Mucosa of descending colon (tissue), 3 donors: ENCODE results near the gene SAXO2. TPM values are rescaled to one million over a fixed set of nuclear protein-coding genes. Genes with fewer than 3 reads are reported as not detected.
"Not testable (repeated sequence)": the region's sequence is repeated elsewhere in the genome, so short reads cannot be mapped to it uniquely, and the experiment has no call there.

Source experiments
- ATAC-seq: fragments of 200-7000 bp; cut with Tn5 transposase; one replicate; pipeline ENCODE4 v1.9.1; 2020; ENCODE audit warnings: mild to moderate bottlenecking, moderate library complexity
- DNase-seq, 3 donors: peaks; one replicate each; pipeline ENCODE4 v3.0.0-alpha.2; 2020
- H3K36me3 ChIP-seq: fragments of 200-600 bp; one replicate; pipeline ENCODE4 v1.8.0; 2021; ENCODE audit warnings: low read depth, mild to moderate bottlenecking
- H3K4me1 ChIP-seq: fragments of 200-600 bp; one replicate; pipeline ENCODE4 v1.8.0; 2021; ENCODE audit warnings: low read depth, mild to moderate bottlenecking
- H3K4me3 ChIP-seq: fragments of 200-600 bp; one replicate; pipeline ENCODE4 v1.8.0; 2021; ENCODE audit warnings: mild to moderate bottlenecking
- H3K9me3 ChIP-seq: fragments of 200-600 bp; one replicate; pipeline ENCODE4 v1.8.0; 2021; ENCODE audit warnings: mild to moderate bottlenecking
- intact Hi-C, 2 donors: fragments of 100-400 bp; cut with DNase I in 1 of 2; cut with micrococcal nuclease in 1 of 2; formaldehyde crosslinking; loops; one replicate each; pipeline versions ENCODE4 v1.11.0 to v1.11.1; 2022; cut with DNase I, micrococcal nuclease
- total RNA-seq, 3 donors: library from RNA; stranded (reverse); fragmentation: NEBNext Ultra II Directional in 2 of 3; extraction: Animal tissue kit (Norgen Biotek cat#: 25700) in 2 of 3; gene quantifications; one replicate each; pipeline versions ENCODE4 v1.2.1 to v1.2.4, GENCODE V29; 2021 to 2023
- donor health status: DM: no; HTN: no; CAD: no; lungs with moderate emphysema.
- donor health status: DM: no; HTN: no; CAD: no.
- donor health status: DM: no; HTN: yes; CAD: no.

SAXO2 gene
- total RNA-seq, 3 donors from 2014 or later = 0.58 to 2.3 (median 1.3) TPM

DNA sequence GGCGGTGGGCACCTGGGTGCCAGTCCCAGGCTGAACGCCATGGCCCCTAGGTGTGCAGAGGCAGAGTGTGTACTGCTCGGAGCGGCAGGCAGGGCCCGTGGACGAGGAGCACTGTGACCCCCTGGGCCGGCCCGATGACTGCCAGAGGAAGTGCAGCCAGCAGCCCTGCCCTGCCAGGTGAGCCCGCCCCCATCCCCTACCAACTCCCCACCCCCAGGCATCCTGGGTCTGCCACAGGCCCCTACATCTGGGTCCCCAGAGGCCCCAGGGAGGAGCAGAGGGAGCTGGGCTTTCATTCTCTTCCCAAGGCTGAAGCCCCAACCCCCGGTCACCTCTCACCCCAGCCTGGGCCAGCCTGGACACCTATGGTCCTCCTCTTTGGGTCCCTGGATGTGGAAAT lies 63.0 kb downstream of the SAXO2 start:
- H3K9me3 ChIP-seq, H3K4me3 ChIP-seq, ATAC-seq, H3K4me1 ChIP-seq, DNase-seq, intact Hi-C loops, H3K36me3 ChIP-seq: not testable (repeated sequence)

DNA sequence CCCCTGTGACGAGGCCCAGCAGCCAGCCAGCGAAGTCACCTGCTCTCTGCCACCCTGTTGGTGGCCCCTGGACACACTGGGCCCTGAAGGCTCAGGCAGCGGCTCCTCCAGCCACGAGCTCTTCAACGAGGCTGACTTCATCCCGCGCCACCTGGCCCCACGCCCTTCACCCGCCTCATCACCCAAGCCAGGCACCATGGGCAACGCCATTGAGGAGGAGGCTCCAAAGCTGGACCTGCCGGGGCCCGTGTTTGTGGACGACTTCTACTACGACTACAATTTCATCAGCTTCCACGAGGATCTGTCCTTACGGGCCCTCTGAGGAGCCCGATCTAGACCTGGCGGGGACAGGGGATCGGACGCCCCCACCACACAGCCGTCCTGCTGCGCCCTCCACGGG lies 64.3 kb downstream of the SAXO2 start:
- H3K4me3 ChIP-seq, intact Hi-C loops, H3K9me3 ChIP-seq, H3K36me3 ChIP-seq, DNase-seq, ATAC-seq, H3K4me1 ChIP-seq: not testable (repeated sequence)

DNA sequence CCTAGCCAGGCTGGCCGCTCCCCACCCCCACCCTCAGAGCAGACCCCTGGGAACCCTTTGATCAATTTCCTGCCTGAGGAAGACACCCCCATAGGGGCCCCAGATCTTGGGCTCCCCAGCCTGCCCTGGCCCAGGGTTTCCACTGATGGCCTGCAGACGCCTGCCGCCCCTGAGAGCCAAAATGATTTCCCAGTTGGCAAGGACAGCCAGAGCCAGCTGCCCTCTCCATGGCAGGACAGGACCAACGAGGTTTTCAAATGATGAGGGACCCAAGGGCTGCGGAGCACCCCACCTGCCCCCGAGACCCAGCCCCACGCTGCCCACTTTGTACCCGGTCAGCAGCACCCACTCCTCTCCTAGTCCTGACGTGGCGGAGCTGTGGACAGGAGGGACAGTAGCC lies 64.8 kb downstream of the SAXO2 start:
- intact Hi-C loops, H3K9me3 ChIP-seq, DNase-seq, H3K4me3 ChIP-seq, H3K4me1 ChIP-seq, H3K36me3 ChIP-seq, ATAC-seq: not testable (repeated sequence)

DNA sequence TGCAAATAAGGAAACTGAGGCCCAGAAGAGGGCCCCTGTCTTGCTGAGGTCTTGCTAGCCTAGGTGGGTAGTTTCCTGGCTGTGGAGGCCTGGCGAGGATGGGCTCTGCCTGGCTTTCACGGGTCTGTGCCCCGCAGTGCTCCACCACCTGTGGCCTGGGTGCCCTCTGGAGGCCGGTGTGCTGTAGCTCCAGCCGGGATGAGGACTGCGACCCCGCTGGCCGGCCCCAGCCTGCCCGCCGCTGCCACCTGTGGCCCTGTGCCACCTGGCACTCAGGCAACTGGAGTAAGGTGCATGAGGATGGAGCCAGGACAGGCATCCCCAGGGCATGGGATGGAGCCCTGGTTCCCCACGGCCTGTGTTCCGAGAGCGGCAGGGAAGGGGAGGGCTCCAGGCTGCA lies 66.4 kb downstream of the SAXO2 start:
- DNase-seq, H3K4me1 ChIP-seq, H3K9me3 ChIP-seq, H3K4me3 ChIP-seq, H3K36me3 ChIP-seq, intact Hi-C loops: not testable (repeated sequence)
- peak; percentile 21 for ATAC-seq

DNA sequence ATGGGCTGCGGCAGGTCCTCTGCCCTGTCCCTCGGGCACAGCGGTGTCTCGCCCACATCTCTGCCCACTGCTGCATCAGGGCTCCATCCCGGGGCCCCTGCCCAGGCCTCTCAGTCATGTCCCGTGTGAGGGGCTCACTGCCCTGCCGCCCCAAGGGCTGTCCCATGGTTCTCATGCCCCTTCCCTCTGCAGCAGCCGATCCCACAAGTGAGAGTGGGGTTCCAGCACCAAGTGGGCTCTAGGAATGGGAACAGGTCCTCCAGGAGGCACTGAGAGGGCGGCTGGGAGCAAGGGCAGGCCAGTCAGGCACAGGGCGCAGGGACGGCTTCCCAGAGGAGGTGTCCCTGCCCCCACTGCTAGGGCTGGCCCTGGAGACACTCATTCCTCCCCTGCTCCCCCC lies 68.3 kb downstream of the SAXO2 start:
- H3K4me3 ChIP-seq, H3K4me1 ChIP-seq, intact Hi-C loops, H3K36me3 ChIP-seq, H3K9me3 ChIP-seq, DNase-seq, ATAC-seq: not testable (repeated sequence)

DNA sequence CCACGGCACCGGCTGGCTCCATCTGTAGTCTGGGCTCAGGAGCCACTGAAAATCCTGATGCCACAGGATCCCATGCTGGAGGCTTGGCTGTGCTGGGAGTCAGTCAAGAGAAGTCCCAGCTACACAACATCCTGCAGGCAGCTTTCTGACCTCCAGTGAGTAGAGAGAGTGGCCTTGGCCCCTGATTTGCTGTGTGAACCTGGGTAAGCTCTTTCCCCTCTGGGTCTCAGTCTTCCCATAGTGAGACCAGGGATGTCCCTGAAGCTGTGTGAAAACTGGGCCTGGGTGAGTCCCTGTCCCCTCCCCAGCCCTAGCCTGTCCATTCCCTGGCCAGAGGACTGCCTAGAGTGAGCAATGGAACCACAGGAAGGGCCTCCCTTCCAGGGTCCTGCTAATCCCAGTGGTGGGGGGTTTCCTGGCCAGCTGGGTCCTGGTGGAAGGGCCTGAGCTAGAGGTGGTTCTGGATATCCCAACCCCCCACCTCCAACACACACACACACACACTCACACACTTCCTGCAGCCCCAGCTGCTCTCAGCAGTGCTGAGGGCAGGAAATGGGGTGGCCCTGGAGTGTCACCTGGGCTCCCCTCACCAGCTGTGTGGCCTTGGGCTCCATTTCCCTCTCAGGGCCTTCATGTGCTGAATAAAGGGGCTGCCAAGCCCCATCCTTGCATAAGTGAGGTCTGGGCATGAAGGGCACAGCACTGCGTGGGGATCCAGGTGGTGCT lies 69.1 kb downstream of the SAXO2 start:
- intact Hi-C loops, DNase-seq: not testable (repeated sequence)
- peak; percentile 51 for ATAC-seq

DNA sequence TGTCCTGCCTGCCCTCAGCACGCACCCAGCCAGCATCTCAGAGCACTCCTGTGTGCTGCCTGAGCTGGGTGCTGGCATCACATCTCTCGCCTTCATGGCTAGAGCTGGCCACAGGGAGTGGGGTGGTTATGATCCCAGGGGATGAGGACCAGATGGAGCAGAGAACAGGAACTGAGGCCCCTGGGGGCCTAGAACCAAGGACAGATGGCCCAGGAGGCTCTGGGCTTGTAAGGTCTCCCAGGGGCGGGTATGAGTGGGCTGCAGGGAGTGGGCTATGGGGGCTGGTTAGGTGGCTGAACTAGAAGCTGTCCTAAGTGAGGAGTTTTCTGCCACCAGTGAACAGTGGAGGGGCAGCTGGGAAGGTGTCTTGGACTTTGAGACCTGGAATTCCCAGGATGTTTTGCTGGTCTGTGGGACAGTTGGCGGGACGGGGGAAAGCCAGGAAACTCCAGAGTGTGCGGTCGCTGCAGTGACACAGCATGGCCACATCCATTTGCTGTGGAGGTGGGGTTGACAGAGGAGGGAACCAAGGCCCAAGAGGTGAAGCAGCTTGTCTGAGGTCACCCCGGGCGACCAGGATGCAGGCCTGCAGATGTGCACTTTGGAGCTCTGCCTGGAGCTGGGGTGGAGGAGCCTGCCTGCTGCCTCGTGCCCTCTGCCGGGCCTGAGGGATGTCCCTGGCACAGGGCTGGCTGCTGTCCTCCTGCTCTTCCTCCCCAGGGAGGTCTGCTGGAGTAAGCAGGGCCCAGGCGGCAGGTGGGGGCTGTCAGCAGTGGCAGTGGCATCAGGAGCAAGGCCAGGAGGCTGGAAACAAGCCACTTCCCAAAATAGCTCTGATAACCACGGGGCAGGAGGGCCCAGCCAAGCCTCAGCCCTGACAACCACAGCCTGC lies 70.3 kb downstream of the SAXO2 start:
- H3K4me1 ChIP-seq, H3K4me3 ChIP-seq, intact Hi-C loops, H3K9me3 ChIP-seq, H3K36me3 ChIP-seq: not testable (repeated sequence)
- DNase-seq = peak in 1 of 3 donors; percentile 40
- peak; percentile 9 for ATAC-seq

More for the DNA sequence above, 69.1 kb downstream of the SAXO2 start:
- not testable (repeated sequence) for H3K4me1 ChIP-seq, H3K9me3 ChIP-seq, H3K36me3 ChIP-seq, H3K4me3 ChIP-seq

DNA sequence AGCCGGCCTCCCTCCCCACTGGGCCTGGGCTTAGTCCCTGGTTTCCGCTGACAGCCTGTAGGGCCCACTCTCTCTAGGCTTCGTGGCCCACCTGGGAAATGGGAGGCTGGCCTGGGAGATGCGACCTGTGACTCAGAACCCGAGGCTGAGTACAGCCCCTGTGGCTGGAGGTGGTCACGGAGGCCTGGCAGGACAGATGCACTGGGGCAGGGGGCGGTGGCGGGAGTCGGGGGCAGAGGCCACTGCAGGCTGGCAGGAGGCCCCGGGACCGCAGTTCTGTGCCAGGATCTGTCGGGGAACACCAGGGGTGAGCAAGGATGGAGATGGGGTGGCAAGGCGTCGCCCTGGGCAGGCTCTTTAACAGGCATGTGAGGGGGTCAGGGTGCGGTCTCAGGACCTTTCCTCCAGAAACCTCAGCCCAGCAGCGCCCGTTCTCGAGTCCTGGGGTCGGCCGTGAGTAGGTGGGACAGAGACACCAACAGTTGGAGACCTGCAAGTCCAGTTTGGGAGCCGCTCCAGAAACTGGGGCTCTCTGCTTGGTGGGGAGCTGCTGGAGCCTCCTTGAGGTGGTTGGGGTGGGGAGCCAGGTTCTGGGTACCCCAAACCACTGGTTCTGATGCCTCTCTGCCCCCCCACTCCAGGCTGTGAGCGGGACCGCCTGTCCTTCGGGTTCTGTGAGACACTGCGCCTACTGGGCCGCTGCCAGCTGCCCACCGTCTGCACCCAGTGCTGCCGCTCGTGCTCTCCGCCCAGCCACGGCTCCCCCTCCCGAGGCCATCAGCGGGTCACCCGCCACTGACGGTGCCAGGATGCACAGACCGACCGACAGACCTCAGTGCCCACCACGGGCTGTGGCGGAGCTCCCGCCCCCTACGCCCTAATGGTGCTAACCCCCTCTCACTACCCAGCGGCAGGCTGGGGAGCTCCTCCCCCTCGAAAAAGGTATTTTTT lies 71.3 kb downstream of the SAXO2 start:
- DNase-seq, intact Hi-C loops: not testable (repeated sequence)
- ATAC-seq = peak; percentile 3

More for the DNA sequence above, 71.3 kb downstream of the SAXO2 start:
- not testable (repeated sequence) for H3K9me3 ChIP-seq, H3K4me3 ChIP-seq, H3K36me3 ChIP-seq, H3K4me1 ChIP-seq

Other genes starting within 250 kb of the SAXO2 start
- gene MEX3B, start 216.8 kb upstream of the SAXO2 start, total RNA-seq = 1 to 10 TPM in 2 of 3 donors, under 1 TPM in 1; 0.29 to 5.5 (median 1.1) TPM
- 10 to 100 TPM; 28.7 to 42.9 (median 33.1) TPM for gene EFL1, start 84 bp upstream of the SAXO2 start, total RNA-seq
- 1 to 10 TPM in 2 of 3 donors, under 1 TPM in 1; 0.92 to 3.6 (median 3.1) TPM for gene GOLGA6L10, start 86.7 kb downstream of the SAXO2 start, total RNA-seq
- gene GOLGA6L9, start 167.0 kb downstream of the SAXO2 start, total RNA-seq = 1 to 10 TPM; 3.4 to 5.0 (median 3.9) TPM